ENCODE results near the gene PLPPR3.

- no peak for TF ChIP-seq POLR2A (IDR thresholded peaks at IDR 0.05; ENCODE audit: low read length)
- TF ChIP-seq GATA1 (IDR thresholded peaks at IDR 0.05; ENCODE audit: low read depth, low read length), result no peak
Measured at GRCh38 chr19:868458-869244, 46.9 kb upstream of the PLPPR3 start.

Data from erythroblast (primary cell).